SIG-M5 treated with dmso at 0.1 percent for 504 hours (cell line): ENCODE results near the gene POTEC.
"Not testable (repeated sequence)": the region's sequence is repeated elsewhere in the genome, so short reads cannot be mapped to it uniquely, and the experiment has no call there.

ENCODE experiments used
- DNase-seq: peaks from one replicate; lab custom pipeline; 2025; ENCODE audit not compliant: unreplicated experiment; lab: John Stamatoyannopoulos, UW

Gene POTEC

DNA sequence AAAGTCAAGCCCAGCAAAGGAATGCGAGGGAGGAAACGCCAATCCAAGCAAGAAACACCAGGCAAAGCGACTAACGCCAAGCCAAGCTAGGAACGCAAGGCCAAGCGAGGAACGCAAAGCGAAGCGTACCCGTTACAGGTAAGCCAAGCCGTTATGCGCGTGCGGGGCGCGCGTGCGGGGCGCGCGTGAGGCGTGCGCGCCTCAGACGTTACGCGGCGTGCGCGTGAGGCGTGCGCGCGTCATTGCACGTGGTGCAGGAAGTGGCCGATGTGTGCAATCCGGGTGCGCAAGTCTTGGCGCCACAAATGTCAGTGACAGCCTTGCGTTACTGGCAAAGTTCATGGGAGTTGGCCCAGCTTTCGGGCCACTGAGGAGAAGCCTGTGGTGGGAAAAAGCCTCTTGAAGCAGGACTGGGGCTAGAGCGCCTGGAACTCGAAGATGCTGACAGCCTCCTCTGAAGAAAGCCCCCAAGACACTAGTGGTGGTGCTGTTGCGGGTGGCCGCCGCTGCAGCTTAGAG is at the start of gene POTEC:
Gene POTEC, minus strand, starts transcription at position 155 of the 519 bp plus-strand sequence. CDS start 454 bp downstream, outside the sequence.
- DNase-seq = not testable (repeated sequence)

DNA sequence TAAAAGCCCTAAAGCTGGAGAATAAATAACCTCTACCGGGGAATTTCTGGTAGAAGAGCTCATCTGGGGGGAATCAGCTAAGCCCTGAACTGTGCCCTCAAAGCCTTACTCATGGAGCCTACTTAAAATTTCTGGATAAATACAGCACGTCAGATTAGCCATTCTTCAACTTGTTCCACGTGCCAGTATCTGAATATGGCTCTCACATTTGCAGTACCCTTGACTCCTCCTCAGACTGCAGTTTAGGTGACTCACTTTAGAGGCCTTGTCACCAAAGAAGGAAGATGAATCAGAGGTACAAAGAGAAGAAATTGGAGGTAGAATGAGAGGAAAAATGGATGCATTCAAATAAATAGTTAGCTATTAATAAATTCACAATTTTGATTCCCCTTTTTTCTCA is 34.6 kb upstream of the POTEC start:
- no peak for DNase-seq

DNA sequence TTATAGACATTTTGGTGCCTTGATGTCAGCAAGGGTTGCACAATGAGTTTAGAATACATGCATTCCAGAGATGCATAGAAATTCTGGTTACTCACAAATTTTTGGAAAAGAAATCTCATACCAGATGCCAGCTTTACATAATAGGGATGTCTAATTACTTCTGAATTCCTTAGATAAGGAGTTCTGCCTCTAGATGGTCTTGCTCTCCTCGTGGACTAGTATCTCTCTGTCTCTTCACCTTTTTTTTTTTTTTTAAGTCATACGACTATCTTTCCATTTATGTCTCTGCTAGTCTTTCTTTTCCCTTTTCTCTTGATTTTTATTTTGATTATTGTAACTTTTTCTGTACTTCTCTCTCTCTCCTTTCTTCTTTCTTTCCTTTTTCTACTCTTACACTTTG is 16.1 kb upstream of the POTEC start:
- DNase-seq = not testable (repeated sequence)

DNA sequence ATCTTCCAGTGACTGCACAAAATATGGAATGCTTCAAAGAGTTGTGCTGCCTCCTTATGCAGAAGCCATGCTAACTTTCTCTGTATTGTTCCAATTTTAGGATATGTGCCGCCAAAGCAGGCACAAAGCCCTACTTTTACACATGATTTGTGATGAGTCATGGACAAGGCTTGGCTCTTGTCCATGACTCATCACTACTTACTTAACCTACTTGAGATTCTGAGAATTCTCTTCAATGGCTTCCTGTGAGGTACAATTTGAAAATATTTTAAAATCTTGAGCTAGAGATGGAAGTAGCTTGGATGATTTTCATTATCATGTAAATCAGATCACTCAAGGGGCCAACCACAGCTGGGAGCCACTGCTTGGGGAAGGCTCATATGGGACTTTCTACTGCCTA is 11.7 kb downstream of the POTEC start:
- DNase-seq = not testable (repeated sequence)

DNA sequence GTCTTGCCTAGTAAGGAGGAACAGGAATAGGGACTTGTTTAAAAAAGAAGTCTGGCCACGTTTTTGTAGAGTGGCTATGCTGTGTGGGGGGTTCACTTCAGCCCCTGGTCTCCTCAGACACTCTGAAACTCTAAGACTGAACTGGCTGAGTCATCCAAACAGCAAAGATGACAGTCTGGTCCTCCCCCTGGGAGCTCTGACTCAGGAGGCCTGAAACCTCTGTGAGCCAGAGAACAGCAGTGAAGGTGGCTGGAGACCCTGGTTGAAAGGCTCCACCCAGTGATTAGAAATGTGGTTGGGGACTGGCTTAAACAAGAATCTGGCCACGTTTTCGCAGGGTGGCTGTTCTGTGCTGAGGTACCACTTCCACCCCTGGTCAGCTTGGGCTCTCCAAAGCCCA is 32.7 kb downstream of the POTEC start:
- DNase-seq = not testable (repeated sequence)

DNA sequence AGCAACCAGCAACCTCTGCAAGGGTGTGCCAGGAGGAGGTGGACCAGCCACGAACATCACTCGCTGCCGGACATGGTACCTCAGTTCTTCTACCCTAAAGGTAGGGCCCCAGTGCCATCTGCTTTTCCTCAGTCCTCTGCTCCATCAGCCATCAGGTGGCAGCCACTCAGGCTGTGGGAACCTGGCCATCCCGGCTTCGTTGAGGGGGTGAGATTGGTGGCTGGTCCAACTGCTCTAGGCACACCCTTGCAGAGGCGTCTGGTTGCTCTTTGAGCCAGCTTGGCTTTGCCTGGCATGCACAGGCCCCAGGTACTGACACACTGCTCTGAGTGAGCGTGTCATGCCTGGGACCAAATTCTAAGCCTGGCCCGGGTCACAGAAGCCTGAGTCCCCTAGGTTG is 39.7 kb downstream of the POTEC start:
- DNase-seq = not testable (repeated sequence)

DNA sequence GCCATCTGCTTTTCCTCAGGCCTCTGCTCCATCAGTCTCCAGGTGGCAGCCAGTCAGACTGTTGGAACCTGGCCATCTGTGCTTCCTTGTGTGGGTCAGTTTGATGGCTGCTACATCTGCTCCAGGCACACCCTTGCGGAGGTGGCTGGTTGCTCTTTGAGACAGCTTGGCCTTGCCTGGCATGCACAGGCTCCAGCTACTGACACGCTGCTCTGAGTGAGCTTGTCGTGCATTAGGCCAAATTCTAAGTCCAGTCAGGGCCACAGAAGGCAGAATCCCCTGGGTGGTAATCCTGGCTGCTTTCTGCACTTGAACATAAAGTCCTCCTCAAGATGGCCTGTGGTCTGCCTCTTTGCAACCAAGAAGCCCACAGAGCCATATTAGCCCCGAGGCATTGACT is 41.5 kb downstream of the POTEC start:
- not testable (repeated sequence) for DNase-seq

DNA sequence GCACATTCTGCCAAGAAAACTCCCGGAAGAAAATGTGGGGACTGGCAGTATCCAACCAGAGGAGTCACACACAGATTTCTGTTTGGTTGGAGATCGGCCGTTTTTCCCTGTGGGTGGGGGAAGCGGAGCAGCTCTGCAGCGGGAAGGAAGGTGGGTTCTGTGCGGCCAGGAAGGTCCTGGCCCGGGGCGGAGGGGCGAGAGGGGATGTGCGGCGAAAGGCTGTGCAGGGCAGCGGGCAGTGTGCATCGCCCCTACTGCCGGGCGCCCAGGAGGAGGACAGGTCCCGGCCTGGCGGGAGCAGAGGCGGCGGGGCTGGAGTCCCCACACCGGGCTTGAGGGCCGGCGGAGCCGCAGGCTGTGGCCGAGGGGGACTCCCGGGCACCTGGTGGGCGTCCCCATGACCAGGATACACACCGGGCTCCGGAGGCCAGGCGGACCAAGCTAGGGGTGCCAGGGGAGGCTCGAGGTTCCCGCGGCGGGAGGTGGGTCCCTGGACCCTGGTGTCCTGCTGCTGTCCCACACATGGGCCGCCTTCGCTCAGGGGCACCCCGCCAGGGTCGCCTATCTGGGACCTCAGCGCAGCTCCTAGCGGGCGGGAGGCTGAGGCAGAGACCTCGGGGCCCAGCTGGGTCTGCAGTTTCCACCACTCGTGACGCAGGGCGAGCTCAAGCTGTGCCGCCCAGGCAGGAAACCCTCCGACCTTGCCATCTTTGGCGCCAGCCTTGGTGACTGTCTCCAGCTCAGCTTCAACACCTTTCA is 54.0 kb downstream of the POTEC start:
- not testable (repeated sequence) for DNase-seq

DNA sequence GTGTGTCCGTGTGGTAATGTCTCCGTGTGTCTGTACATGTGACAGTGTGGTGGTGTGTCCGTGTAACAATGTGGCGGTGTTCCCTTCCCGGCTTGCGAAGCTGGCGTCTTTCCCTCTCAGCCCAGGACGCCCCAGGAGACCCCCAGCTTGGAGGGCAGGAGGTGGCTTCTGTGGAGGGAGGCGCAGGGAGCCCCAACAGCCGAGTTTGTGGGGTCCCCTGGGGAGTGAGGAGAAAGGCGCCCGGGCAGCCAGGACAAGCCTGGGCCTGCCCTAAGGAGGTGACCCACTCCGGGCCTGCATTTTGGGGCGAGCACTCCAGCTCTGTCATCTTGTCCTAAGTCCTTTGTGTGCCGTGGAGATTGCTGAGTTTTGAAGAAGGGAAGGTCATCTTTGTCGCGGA is 54.6 kb downstream of the POTEC start:
- not testable (repeated sequence) for DNase-seq

DNA sequence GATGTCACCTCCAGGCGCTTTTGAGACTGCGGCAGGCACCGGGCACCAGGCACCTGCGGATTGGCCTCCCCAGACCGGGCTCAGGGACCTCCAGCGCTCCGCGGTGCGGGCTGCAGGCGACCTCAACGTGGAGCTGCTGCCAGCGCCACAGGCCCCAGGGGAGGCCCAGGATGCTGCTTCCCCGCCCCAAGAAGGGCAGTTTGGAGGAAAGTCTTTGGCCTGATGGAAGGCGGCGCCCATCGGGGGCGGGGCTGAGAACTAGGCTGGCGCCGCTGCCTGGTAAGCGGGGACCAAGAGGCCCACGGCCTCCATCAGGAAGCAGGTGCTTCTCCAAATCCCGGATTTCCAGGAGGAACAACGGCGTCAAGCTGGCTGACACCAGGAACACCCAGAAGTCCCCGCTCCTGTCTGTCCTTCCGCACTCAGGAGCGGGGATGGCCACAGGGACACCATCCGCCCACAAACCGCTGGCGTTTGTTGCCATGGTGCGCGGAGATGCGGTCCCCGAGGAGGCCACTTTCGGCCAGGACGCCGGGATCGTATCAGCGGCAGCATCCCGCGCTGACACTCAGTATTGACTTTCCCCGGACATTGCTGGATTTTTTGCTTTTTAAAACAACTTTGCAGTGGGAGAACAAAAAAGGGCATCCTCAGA is 56.3 kb downstream of the POTEC start:
- not testable (repeated sequence) for DNase-seq

DNA sequence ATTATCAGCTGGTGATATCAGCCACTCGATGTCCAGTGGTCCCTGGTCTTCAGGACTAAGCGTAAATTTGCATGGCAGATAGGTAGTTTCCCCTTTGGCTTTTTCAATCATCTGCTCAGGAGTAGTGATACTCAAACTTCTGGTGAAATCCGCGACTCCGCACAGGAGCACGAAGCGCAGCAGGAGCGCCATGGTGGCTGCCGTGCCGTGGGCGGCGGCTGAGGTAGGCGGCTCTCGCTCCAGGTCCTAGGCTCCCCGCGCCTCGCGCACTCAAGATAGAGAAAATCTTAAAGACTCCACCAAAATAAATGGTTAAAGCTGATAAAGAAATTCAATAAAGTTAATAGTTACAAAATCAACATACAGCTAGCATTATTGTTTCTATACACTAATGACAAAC is 64.3 kb downstream of the POTEC start:
- DNase-seq = not testable (repeated sequence)

DNA sequence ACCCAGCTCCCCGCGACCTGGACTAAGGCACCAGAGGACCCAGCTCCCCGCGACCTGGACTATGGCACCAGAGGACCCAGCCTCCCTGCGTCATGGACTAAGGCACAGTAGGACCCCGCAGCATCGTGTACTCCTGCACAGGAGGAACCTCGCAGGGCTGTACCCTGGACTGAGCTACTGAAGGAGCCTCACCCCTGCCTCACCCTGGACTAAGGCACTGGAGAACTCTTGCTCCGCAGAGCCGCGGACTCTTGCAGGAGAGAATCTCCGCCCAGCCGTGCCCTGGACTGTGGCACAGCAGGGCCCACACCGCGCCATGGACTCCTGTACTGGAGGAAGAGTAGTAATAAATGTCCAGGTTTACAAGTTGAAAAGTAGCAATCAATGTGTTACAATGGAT is 67.9 kb downstream of the POTEC start:
- not testable (repeated sequence) for DNase-seq

DNA sequence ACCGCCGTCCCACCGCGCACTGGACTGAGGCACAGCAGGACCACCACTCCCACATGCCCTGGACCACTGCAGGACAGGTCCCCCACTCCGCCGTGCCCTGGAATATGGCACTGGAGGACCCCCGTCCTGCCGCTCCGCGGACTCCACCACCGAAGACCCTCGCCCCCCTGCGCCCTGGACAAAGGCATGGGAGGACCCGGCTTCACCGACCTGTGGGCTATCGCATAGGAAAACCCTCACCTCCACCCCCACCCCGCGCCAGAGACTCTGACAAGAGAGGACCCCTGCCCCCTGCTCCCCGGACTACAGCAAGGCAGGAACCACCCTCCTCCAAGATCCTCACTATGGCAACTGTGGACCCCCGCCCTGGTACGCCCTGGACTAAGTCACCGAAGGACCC is 68.6 kb downstream of the POTEC start:
- DNase-seq = not testable (repeated sequence)

DNA sequence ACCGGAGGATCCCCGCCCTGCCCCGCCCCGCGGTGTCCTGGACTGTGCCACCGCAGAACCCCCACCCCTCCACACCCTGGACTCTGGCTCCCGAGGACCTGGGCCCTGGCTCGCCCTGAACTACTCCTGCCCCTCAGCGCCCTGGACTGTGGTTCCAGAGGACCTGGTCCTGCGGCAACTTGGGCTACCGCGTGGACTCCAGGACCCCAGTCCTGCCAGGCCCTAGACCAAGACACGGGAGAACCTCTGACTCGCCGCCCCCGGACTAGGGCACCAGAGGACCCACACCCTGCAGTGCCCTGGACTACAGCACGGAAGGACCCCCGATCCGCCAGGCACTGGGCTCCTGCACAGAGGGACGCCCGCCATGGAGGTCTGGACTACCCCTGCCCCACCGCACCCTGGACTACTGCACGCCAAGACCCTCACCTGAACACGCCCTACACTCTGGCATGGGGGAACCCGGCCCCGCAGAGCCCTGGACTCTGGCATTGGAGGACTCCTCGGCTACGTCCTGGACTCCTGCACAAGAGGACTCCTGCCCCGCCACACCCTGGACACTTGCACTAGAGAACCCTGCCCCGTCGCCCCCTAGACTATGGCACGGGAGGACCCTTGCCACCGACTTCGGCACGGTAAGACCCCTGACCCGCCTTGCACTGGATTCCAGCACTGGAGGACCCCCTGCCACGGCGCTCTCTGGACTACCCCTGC is 69.2 kb downstream of the POTEC start:
- not testable (repeated sequence) for DNase-seq

DNA sequence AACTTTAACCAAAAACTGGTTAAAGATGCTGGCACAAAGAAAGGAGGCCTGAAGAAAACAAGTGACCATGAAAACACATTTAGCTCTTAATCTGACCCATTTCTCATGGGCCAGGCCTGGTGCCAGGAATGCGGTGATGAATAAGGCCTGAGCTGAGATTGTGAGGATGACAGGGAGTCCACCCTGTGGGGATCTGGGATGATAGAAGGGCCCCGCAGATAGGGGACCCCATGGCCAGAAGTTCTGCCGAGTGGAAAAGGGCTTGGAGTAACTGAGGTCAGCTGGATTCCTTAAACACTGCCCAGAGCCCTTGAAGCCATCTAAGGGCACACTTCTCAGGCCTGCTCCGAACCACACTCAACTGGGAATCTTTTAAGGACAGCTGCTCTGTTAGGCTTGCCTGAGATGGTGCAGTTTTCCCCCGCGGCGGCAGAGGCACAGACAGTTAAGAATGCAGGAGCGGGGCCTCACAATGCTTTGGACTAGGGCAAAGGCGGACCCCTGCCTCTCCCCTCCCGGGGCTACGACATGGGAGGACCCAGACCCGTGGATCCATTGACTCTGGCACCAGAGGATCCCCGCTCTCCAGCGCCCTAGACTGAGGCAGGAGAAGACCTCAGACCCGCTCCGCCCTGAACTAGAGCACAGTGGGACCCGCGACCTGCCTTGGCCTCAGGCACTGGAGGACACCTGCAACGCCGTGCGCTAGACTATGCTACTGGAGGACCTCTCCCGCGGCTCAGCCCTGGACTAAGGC is 70.0 kb downstream of the POTEC start:
- not testable (repeated sequence) for DNase-seq

DNA sequence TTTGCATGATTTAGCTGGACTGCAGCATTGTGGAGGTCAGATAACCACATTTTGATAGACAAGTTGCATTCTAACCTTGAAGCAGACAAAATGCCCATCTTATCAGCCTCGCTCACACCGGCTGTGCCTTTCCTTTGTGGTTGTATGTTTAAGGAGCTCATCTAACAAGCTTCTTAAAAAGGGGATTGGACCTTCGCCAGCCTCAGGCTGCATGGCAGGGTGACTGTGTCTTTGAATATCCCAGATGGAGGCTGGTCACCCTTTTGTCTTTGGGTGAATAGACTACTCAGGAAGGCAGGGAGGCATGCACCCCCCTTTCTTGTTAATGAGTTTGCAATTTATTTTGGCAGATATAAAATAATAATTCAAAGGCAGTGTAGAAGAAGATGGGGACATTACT is 72.1 kb downstream of the POTEC start:
- not testable (repeated sequence) for DNase-seq

DNA sequence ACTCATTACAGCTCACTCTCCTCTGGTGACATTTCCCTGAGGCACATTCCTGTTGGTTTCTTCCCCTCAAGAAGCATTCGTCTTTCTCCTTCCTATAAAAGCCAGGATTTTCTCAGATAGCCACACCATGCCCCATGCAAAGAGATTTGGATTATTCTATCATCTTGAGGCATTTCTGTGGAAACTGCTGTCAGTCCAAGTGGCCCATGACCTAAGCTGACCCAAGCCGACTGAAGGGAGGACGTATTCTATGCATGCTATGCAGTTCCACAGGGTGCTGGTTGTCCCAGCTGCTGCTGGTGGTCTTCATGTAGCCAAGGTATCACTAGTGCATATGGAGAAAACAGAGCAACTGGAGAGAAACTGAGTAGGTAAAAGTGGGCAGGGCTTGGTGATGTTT is 73.0 kb downstream of the POTEC start:
- not testable (repeated sequence) for DNase-seq

DNA sequence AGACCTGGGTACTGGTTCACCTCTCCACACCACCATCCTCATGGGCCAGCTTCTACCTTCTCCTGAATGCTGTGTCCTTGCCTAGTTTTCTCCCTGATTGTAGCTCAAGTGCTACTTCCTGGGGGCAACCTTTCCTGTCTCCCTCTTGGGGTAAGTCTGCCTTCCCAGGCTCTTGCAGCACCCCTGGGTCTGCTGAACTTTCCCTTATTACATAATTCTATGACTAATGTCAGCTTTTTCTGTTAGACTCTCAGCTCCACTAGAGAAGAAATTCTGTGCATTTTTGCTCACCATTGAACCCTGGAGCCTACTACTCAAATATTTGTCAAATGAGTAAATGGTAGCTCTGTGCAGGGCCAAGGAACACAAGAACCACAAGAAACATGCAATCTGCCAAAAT is 73.4 kb downstream of the POTEC start:
- peak; percentile 1 for DNase-seq

DNA sequence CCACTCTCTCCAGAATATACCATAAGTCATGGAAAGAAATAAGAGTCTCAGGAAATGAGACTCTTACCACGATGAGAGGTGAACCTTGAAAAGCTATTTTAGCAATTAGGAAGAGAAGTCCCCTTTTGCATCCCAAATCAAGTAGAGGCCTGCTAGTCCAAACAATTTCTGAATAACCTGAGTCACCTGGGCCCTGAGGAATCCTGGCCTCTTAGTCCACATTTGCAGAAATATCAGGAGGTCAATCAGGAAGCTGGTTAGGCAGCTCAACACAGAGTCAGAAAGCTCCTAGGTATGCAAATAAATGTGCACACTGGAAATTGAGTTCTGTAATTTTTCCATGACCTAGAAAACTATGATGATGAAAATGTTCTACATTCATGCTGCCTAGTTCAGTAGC is 77.4 kb downstream of the POTEC start:
- not testable (repeated sequence) for DNase-seq
